ENCODE results near the gene AATK. TPM values are rescaled to one million over a fixed set of nuclear protein-coding genes. Genes with fewer than 3 reads are reported as not detected.

Gene AATK, protein sequence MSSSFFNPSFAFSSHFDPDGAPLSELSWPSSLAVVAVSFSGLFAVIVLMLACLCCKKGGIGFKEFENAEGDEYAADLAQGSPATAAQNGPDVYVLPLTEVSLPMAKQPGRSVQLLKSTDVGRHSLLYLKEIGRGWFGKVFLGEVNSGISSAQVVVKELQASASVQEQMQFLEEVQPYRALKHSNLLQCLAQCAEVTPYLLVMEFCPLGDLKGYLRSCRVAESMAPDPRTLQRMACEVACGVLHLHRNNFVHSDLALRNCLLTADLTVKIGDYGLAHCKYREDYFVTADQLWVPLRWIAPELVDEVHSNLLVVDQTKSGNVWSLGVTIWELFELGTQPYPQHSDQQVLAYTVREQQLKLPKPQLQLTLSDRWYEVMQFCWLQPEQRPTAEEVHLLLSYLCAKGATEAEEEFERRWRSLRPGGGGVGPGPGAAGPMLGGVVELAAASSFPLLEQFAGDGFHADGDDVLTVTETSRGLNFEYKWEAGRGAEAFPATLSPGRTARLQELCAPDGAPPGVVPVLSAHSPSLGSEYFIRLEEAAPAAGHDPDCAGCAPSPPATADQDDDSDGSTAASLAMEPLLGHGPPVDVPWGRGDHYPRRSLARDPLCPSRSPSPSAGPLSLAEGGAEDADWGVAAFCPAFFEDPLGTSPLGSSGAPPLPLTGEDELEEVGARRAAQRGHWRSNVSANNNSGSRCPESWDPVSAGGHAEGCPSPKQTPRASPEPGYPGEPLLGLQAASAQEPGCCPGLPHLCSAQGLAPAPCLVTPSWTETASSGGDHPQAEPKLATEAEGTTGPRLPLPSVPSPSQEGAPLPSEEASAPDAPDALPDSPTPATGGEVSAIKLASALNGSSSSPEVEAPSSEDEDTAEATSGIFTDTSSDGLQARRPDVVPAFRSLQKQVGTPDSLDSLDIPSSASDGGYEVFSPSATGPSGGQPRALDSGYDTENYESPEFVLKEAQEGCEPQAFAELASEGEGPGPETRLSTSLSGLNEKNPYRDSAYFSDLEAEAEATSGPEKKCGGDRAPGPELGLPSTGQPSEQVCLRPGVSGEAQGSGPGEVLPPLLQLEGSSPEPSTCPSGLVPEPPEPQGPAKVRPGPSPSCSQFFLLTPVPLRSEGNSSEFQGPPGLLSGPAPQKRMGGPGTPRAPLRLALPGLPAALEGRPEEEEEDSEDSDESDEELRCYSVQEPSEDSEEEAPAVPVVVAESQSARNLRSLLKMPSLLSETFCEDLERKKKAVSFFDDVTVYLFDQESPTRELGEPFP (N-terminal part only)
- total RNA-seq, result 10 to 100 TPM; 16.0 to 50.6 TPM

DNA sequence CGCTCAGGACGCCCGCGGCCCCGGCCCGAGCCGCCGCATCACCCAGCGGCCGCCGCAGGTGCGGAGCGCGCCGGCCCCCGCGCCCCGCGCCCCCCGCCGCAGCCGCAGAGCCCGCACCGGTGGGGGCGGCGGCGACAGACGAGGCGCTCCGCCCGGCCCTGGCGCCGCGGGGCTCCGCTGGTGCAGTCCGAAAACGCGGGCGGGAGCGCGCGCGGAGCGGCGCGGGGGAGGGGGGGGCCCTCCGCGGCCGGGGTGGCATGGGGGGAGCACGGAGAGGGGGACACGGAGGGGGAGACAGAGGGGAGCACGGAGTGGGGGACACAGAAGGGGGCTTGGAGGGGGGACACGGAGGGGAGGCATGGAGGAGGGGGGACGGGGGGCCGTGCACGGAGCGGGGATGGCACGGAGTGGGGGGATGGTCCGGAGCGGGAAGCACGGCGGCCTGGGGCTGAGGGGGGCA is at the start of gene AATK:
AATK (minus strand) TSS at position 189 of the 460 bp plus-strand sequence. CDS start 229 bp downstream, outside the sequence.

DNA sequence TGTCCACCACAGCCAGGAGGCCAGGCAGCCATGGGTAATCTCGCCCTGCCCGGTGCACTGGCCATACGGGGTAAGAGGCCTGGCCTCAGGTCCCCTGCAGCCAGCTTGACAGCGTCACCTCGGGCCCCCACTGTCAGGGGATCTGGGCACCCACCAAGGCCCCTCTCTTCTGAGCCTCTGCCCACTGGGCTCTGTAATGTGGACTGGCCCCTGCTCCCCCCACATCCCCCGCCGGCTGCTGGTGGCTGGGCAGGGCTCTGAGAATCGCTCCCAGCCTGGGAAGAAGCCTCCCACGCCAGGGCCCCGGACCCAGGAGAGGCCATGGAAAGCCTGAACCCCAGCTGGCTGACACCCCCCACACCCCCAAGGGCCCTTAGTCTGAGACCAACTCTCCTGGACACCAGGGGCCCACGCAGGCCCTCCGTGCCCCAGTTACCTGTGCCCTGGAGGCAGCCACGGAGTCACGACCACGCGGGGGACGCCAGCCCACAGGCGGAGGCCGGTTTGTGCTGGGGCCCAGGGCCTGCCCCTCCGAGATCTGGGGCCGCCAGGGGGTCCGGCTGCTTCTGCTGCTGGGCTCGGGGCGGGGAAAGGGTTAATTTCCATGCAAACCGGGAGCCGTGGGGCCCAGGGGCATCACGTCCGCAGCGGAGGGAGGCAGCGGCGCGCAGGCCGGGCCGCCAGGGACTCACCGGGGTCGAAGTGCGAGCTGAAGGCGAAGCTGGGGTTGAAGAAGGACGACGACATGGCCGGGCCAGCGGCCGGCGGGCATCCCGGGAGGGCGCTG is 582 bp downstream of the AATK start, which contains the start of gene PVALEF:
PVALEF (plus strand) TSS at position 262 of the 787 bp plus-strand sequence. CDS start 15,720 bp downstream, outside the sequence.

Small RNA genes within 50 kb of the gene (small RNA-seq; reads per million reads assigned to genes)
- gene MIR1250 (0.12 to 0.43 reads per million in 2 donors), gene MIR3065 (70.6 to 84.5 reads per million in 2 donors), gene MIR657 (0.17 to 0.21 reads per million in 2 donors)

Other genes starting within 250 kb of the AATK start
- 10 to 100 TPM; 14.8 to 24.6 TPM for gene CHMP6, start 174.4 kb downstream of the AATK start, total RNA-seq
- 10 to 100 TPM; 61.6 to 75.9 TPM for gene BAIAP2, start 131.1 kb downstream of the AATK start, total RNA-seq
- under 1 TPM in 1 of 2 donors, not detected in 1; under 0.01 TPM for gene PVALEF, start 714 bp downstream of the AATK start, total RNA-seq
- gene CEP131, start 56.7 kb upstream of the AATK start, total RNA-seq, result 10 to 100 TPM in 1 of 2 donors, 1 to 10 TPM in 1; 6.5 to 17.6 TPM
- gene TEPSIN, start 72.8 kb upstream of the AATK start, total RNA-seq, result 10 to 100 TPM; 15.0 to 32.3 TPM
- gene NDUFAF8, start 73.1 kb upstream of the AATK start, total RNA-seq, result 10 to 100 TPM; 10.7 to 34.0 TPM
- gene SLC38A10, start 129.1 kb upstream of the AATK start, total RNA-seq, result 10 to 100 TPM; 59.9 to 78.8 TPM
- 10 to 100 TPM; 19.3 to 21.3 TPM for gene BAHCC1, start 229.2 kb upstream of the AATK start, total RNA-seq

Measured in melanocyte of skin (primary cell).